Neural progenitor cell (in vitro differentiated cells): Measurements from ENCODE around the gene NFIX.

Experiments used
- CTCF ChIP-seq: fragments of 200-600 bp; sonication (generic); IDR thresholded peaks from 2 replicates; pipeline ENCODE4 v1.5.1; 2017; ENCODE audit warnings: antibody characterized with exemption, mild to moderate bottlenecking
- EZH2 ChIP-seq: fragments of 200-600 bp; sonication (generic); IDR thresholded peaks from 2 replicates; pipeline ENCODE4 v1.6.1; 2017; ENCODE audit warnings: antibody characterized with exemption, mild to moderate bottlenecking, moderate library complexity
- EZH2phosphoT487 ChIP-seq: fragments of 200-600 bp; sonication (generic); IDR thresholded peaks from 2 replicates; pipeline ENCODE4 v1.6.1; 2017; ENCODE audit warnings: antibody characterized with exemption

GRCh38 chr19:13012390-13012689 lies 17.1 kb downstream of the NFIX start:
- TF ChIP-seq EZH2, result peak; percentile 87
- no peak for TF ChIP-seq CTCF
- no peak for TF ChIP-seq EZH2phosphoT487
